Esophagus muscularis mucosa (tissue), 4 donors: ENCODE measurements around the gene SPATA46. TPM values are rescaled to one million over a fixed set of nuclear protein-coding genes. Genes with fewer than 3 reads are reported as not detected.

Experiments
- DNase-seq: peaks from one replicate; pipeline ENCODE4 v3.0.0-alpha.2; 2017; ENCODE audit errors: extremely low spot score
- H3K27ac ChIP-seq, 4 donors: fragments of 200-600 bp; sonication (generic); replicated peaks in 1 of 4; 1 replicate in 3 of 4; 2 replicates in 1 of 4; pipeline ENCODE4 v1.5.1; 2016 to 2019; ENCODE audit warnings: mild to moderate bottlenecking in 1 of 4
- H3K27me3 ChIP-seq, 4 donors: fragments of 200-600 bp; sonication (generic); one replicate each; pipeline versions ENCODE4 v1.5.1 to v1.6.0; 2016 to 2019
- H3K36me3 ChIP-seq, 4 donors: fragments of 200-600 bp; sonication (generic); one replicate each; pipeline ENCODE4 v1.5.1; 2016 to 2019
- H3K4me1 ChIP-seq, 4 donors: fragments of 200-600 bp; sonication (generic); one replicate each; pipeline ENCODE4 v1.5.1; 2016 to 2019
- H3K4me3 ChIP-seq, 4 donors: fragments of 200-600 bp; sonication (generic); 1 replicate in 2 of 4; 2 replicates in 2 of 4; pipeline ENCODE4 v1.5.1; 2016 to 2019; ENCODE audit warnings: mild to moderate bottlenecking in 4 of 4, moderate library complexity in 1 of 4
- H3K9me3 ChIP-seq, 4 donors: fragments of 200-600 bp; sonication (generic); 1 replicate in 3 of 4; 2 replicates in 1 of 4; pipeline ENCODE4 v1.5.1; 2016 to 2019
- CTCF ChIP-seq, 3 experiments: fragments of 200-600 bp in 2 of 3; fragments of 450-650 bp in 1 of 3; sonication (generic) in 2 of 3; IDR thresholded peaks; one replicate each; pipeline ENCODE4 v1.5.1; 2017 to 2019; ENCODE audit warnings: antibody characterized with exemption in 3 of 3, mild to moderate bottlenecking in 2 of 3, moderate library complexity in 1 of 3
- EP300 ChIP-seq: sonication (generic); formaldehyde crosslinking; IDR thresholded peaks from one replicate; pipeline ENCODE4 v1.6.1; 2017; ENCODE audit warnings: antibody characterized with exemption
- POLR2A ChIP-seq: fragments of 450-650 bp; IDR thresholded peaks from one replicate; pipeline ENCODE4 v1.6.1; 2017; ENCODE audit warnings: antibody characterized with exemption, moderate library complexity, mild to moderate bottlenecking, low read depth
- POLR2AphosphoS5 ChIP-seq, 2 donors: sonication (generic); formaldehyde crosslinking; IDR thresholded peaks; one replicate each; pipeline ENCODE4 v1.6.1; 2017; ENCODE audit warnings: antibody characterized with exemption in 2 of 2
- WGBS: methylation state at CpG from one replicate; pipeline ENCODE4 v1.1.5; 2018; 5-methylcytosine and 5-hydroxymethylcytosine counted together
- intact Hi-C: fragments of 100-400 bp; cut with DNase I; formaldehyde crosslinking; loops from one replicate; pipeline ENCODE4 v1.15.1; 2023
- total RNA-seq, 4 donors: library from RNA; depleted of rRNA; stranded (reverse); fragments of >200 nt; gene quantifications; one replicate each; pipeline versions ENCODE4 v1.1.0 to v1.2.1, GENCODE V29; 2016

SPATA46 gene
- total RNA-seq, 4 donors from 2014 or later: not detected

GRCh38 chr1:162328512-162328911 lies 48.1 kb downstream of the SPATA46 start:
- Histone ChIP-seq H3K4me3 (no peak overlapping the region), H3K27ac (no peak overlapping the region), H3K4me1 (no peaks in the 10 kb centered on the region), H3K9me3 (no peaks in the 10 kb centered on the region), H3K36me3 (no peaks in the 10 kb centered on the region), H3K27me3 (no peaks in the 10 kb centered on the region)
- intact Hi-C loops: no loop called here
- no peak for DNase-seq
- TF ChIP-seq CTCF (IDR thresholded peaks at IDR 0.05) (no peak), POLR2A (no peak), EP300 (no peak), POLR2AphosphoS5 (IDR thresholded peaks at IDR 0.05) (no peak)

GRCh38 chr1:162327788-162328165 lies 48.9 kb downstream of the SPATA46 start:
- Histone ChIP-seq H3K4me3 (no peak overlapping the region), H3K9me3 (no peaks in the 10 kb centered on the region), H3K27ac (no peak overlapping the region), H3K4me1 (no peaks in the 10 kb centered on the region), H3K36me3 (no peaks in the 10 kb centered on the region), H3K27me3 (no peaks in the 10 kb centered on the region)
- intact Hi-C loops: no loop called here
- 90% methylated on average over 1 of the region's 1 CpG for WGBS
- DNase-seq: no peak
- no peak for TF ChIP-seq POLR2AphosphoS5 (IDR thresholded peaks at IDR 0.05)
- no peak for TF ChIP-seq EP300
- no peak for TF ChIP-seq CTCF (IDR thresholded peaks at IDR 0.05)
- TF ChIP-seq POLR2A: no peak

GRCh38 chr1:162327144-162327787 lies 49.4 kb downstream of the SPATA46 start:
- Histone ChIP-seq H3K27ac (no peak overlapping the region), H3K27me3 (no peaks in the 10 kb centered on the region), H3K36me3 (no peaks in the 10 kb centered on the region), H3K4me1 (no peaks in the 10 kb centered on the region), H3K4me3 (no peak overlapping the region), H3K9me3 (no peaks in the 10 kb centered on the region)
- no peak for TF ChIP-seq EP300
- TF ChIP-seq CTCF (IDR thresholded peaks at IDR 0.05): no peak
- no peak for TF ChIP-seq POLR2AphosphoS5 (IDR thresholded peaks at IDR 0.05)
- no peak for TF ChIP-seq POLR2A
- no peak for DNase-seq
- WGBS: 74% methylated on average over 2 of the region's 2 CpGs
- intact Hi-C loops: no loop called here

GRCh38 chr1:162326559-162326958 lies 50.1 kb downstream of the SPATA46 start:
- H3K27ac ChIP-seq: no peak overlapping the region
- no peak for TF ChIP-seq CTCF (IDR thresholded peaks at IDR 0.05)
- no peak for TF ChIP-seq POLR2AphosphoS5 (IDR thresholded peaks at IDR 0.05)
- TF ChIP-seq EP300: no peak
- TF ChIP-seq POLR2A: no peak
- no peaks in the 10 kb centered on the region for H3K9me3 ChIP-seq
- DNase-seq: no peak
- no peaks in the 10 kb centered on the region for H3K4me1 ChIP-seq
- intact Hi-C loops: no loop called here
- no peak overlapping the region for H3K4me3 ChIP-seq
- H3K27me3 ChIP-seq: no peaks in the 10 kb centered on the region
- H3K36me3 ChIP-seq: no peaks in the 10 kb centered on the region

- TF ChIP-seq EP300 (no peak), POLR2AphosphoS5 (IDR thresholded peaks at IDR 0.05) (no peak), POLR2A (no peak), CTCF (IDR thresholded peaks at IDR 0.05) (no peak)
- Histone ChIP-seq H3K36me3 (no peaks in the 10 kb centered on the region), H3K9me3 (no peaks in the 10 kb centered on the region), H3K4me1 (no peaks in the 10 kb centered on the region), H3K4me3 (no peak overlapping the region), H3K27ac (no peak overlapping the region), H3K27me3 (no peaks in the 10 kb centered on the region)
- 91% methylated on average over 2 of the region's 2 CpGs for WGBS
- intact Hi-C loops: no loop called here
- DNase-seq: no peak
Measured at GRCh38 chr1:162324396-162324795, 52.3 kb downstream of the SPATA46 start.
